Measurements from ENCODE around the gene CCDC90B.

The CCDC90B gene

GRCh38 chr11:83303316-83303715 lies 17.1 kb upstream of the CCDC90B start:
- TF ChIP-seq, protein P1, sequence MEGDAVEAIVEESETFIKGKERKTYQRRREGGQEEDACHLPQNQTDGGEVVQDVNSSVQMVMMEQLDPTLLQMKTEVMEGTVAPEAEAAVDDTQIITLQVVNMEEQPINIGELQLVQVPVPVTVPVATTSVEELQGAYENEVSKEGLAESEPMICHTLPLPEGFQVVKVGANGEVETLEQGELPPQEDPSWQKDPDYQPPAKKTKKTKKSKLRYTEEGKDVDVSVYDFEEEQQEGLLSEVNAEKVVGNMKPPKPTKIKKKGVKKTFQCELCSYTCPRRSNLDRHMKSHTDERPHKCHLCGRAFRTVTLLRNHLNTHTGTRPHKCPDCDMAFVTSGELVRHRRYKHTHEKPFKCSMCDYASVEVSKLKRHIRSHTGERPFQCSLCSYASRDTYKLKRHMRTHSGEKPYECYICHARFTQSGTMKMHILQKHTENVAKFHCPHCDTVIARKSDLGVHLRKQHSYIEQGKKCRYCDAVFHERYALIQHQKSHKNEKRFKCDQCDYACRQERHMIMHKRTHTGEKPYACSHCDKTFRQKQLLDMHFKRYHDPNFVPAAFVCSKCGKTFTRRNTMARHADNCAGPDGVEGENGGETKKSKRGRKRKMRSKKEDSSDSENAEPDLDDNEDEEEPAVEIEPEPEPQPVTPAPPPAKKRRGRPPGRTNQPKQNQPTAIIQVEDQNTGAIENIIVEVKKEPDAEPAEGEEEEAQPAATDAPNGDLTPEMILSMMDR (IDR thresholded peaks at IDR 0.05; ENCODE audit: low read depth, low read length): no peak

GRCh38 chr11:83302151-83302550 lies 16.0 kb upstream of the CCDC90B start:
- TF ChIP-seq, protein P1 (IDR thresholded peaks at IDR 0.05; ENCODE audit: low read depth, low read length): no peak
- H3K4me3 ChIP-seq (ENCODE audit: low read depth, low read length): no peak overlapping the region

More at GRCh38 chr11:83303316-83303715, 17.1 kb upstream of the CCDC90B start:
- no peak overlapping the region for H3K4me3 ChIP-seq (ENCODE audit: low read depth, low read length)

DNA sequence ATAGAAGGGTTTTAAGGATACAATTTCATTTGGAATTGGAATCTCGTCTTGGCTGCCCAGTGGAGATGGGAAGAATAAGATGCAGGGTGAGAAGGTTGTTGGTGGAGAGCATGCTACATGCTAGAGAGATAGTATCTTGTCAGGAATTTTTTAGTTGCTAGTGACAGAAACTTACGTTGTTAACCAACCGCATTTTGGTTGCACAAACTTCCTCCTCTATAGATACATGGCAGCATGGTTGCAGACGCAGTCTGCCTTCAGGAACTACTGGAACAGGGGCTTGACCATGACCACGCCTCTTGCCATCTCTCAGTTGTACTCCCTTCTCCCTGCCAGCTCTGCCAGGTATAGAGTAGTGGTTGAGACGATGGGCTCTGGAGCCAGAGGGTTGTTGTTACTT lies 13.5 kb upstream of the CCDC90B start:
- H3K4me3 ChIP-seq (ENCODE audit: low read depth, low read length): no peak overlapping the region
- TF ChIP-seq, protein P1 (IDR thresholded peaks at IDR 0.05; ENCODE audit: low read depth, low read length): no peak

- no peak overlapping the region for H3K4me3 ChIP-seq (ENCODE audit: low read depth, low read length)
- TF ChIP-seq, protein P1 (IDR thresholded peaks at IDR 0.05; ENCODE audit: low read depth, low read length): no peak
Measured at GRCh38 chr11:83294208-83294607, 8.0 kb upstream of the CCDC90B start.

DNA sequence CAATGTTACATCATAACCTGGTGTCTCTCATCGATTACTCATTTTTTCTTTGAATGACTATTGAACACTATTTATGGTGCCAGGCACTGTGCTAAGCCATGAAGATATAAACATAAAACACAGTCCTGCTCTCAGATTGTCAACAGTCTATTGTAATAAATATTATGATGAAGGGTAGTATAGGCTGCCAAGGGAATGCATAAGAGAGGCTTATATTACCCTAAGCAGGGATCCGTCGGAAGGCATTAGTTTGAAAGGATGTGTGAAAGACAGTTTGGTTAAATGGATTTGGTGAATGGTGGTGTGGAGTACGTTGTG lies 7.2 kb upstream of the CCDC90B start:
- TF ChIP-seq, protein P1 (IDR thresholded peaks at IDR 0.05; ENCODE audit: low read depth, low read length): no peak

DNA sequence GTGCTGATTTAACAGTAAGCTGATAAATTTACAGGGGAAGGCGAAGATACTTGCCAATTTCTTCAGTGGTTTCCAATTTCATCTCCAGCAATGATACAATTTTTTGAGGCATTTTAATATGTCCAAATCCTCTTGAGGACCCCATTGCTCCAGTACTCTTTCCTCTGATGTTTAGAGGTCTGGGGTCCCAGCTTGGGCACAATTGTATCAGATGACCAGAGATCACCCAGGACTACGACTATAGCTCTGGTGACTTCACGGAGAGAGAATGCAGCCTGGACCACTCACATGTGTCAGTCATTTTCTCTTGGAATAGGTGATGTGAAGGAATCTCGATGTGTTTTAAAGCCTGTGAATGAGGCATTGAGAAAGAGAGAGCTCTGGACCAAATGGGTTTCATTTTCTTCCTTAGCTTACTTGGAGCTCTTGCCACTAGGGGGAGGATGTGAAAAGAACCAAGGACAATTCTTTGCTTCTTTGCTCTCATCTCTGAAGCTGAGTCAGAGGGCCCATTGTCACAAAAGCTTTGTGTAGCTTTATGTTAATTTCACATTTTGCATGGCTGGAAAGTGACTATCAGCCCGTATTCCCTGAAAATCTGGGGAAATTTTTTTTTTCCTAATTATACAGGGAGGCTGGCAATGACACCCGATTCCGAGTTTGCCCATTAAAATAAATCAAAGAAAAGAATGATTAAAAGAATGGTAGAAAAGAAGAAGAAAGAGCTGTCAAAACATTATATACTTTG lies 6.7 kb upstream of the CCDC90B start:
- TF ChIP-seq, protein P1 (IDR thresholded peaks at IDR 0.05; ENCODE audit: low read depth, low read length): peak; percentile 74
- no peak overlapping the region; the same call in 1 of the 2 replicates for H3K4me3 ChIP-seq (ENCODE audit: low read depth, low read length)

More for the DNA sequence above, 7.2 kb upstream of the CCDC90B start:
- no peak overlapping the region for H3K4me3 ChIP-seq (ENCODE audit: low read depth, low read length)

- H3K4me3 ChIP-seq (ENCODE audit: low read depth, low read length): no peak overlapping the region
- TF ChIP-seq, protein P1 (IDR thresholded peaks at IDR 0.05; ENCODE audit: low read depth, low read length): no peak
Measured at GRCh38 chr11:83287631-83288030, 1.5 kb upstream of the CCDC90B start.
